Activated naive CD4-positive, alpha-beta T cell treated with anti-CD3 and anti-CD28 coated beads, Interleukin-2, amount 50 U/mL, for 24 hours (primary cell): ENCODE data around the gene PROK1.

Experiments used
- H3K27ac Mint-ChIP-seq: one replicate; pipeline ENCODE4 v1.8.0; 2021; ENCODE audit warnings: mild to moderate bottlenecking, mixed read lengths
- H3K27me3 Mint-ChIP-seq: one replicate; pipeline ENCODE4 v1.8.0; 2021; ENCODE audit warnings: mixed read lengths
- H3K36me3 Mint-ChIP-seq: one replicate; pipeline ENCODE4 v1.8.0; 2021; ENCODE audit warnings: mixed read lengths
- H3K4me1 Mint-ChIP-seq: one replicate; pipeline ENCODE4 v1.8.0; 2021; ENCODE audit warnings: mixed read lengths
- H3K4me3 Mint-ChIP-seq: one replicate; pipeline ENCODE4 v1.8.0; 2021; ENCODE audit warnings: mild to moderate bottlenecking, mixed read lengths
- H3K9me3 Mint-ChIP-seq: one replicate; pipeline ENCODE4 v1.8.0; 2021; ENCODE audit warnings: mixed read lengths

Gene PROK1

GRCh38 chr1:110503471-110503870, 52.5 kb downstream of the PROK1 start:
- Mint-ChIP-seq H3K9me3 (no peaks in the 10 kb centered on the region), H3K36me3 (no peaks in the 10 kb centered on the region), H3K27me3 (peaks cover 5% of the 10 kb centered on the region), H3K4me1 (no peaks in the 10 kb centered on the region), H3K4me3 (no peak overlapping the region), H3K27ac (no peak overlapping the region)

GRCh38 chr1:110504226-110504625, 53.3 kb downstream of the PROK1 start:
- Mint-ChIP-seq H3K9me3 (no peaks in the 10 kb centered on the region), H3K36me3 (no peaks in the 10 kb centered on the region), H3K4me1 (no peaks in the 10 kb centered on the region), H3K4me3 (no peak overlapping the region), H3K27ac (no peak overlapping the region), H3K27me3 (peaks cover 5% of the 10 kb centered on the region)

GRCh38 chr1:110505596-110505995, 54.6 kb downstream of the PROK1 start:
- no peaks in the 10 kb centered on the region for H3K9me3 Mint-ChIP-seq
- no peaks in the 10 kb centered on the region for H3K36me3 Mint-ChIP-seq
- H3K27me3 Mint-ChIP-seq, result peaks cover 5% of the 10 kb centered on the region
- no peak overlapping the region for H3K4me3 Mint-ChIP-seq
- H3K27ac Mint-ChIP-seq, result no peak overlapping the region
- no peaks in the 10 kb centered on the region for H3K4me1 Mint-ChIP-seq

GRCh38 chr1:110506541-110506940, 55.6 kb downstream of the PROK1 start:
- H3K4me1 Mint-ChIP-seq, result no peaks in the 10 kb centered on the region
- H3K4me3 Mint-ChIP-seq, result no peak overlapping the region
- no peak overlapping the region for H3K27ac Mint-ChIP-seq
- H3K36me3 Mint-ChIP-seq, result no peaks in the 10 kb centered on the region
- no peaks in the 10 kb centered on the region for H3K9me3 Mint-ChIP-seq
- H3K27me3 Mint-ChIP-seq, result peaks cover 5% of the 10 kb centered on the region
